Loucy (cell line): Measurements from ENCODE around the gene TRAF4.

Experiments
- H2AFZ ChIP-seq: fragments of 200-600 bp; sonication (generic); 2 replicates; pipeline ENCODE4 v1.6.0; 2016; ENCODE audit warnings: antibody characterized with exemption, mild to moderate bottlenecking, low read length, moderate library complexity
- H3F3A ChIP-seq: fragments of 200-600 bp; 2 replicates; pipeline ENCODE4 v1.6.0; 2016; ENCODE audit warnings: antibody characterized with exemption, low read depth, mild to moderate bottlenecking
- H3K27me3 ChIP-seq: fragments of 200-600 bp; sonication (generic); 2 replicates; pipeline ENCODE4 v1.6.1; 2014; ENCODE audit warnings: low read length, mild to moderate bottlenecking; ENCODE audit not compliant: insufficient read depth, poor library complexity, severe bottlenecking
- H3K36me3 ChIP-seq: fragments of 200-600 bp; sonication (generic); 2 replicates; pipeline ENCODE4 v1.6.1; 2016; ENCODE audit warnings: low read length; ENCODE audit not compliant: insufficient read depth
- H3K4me1 ChIP-seq: fragments of 200-600 bp; sonication (generic); 2 replicates; pipeline ENCODE4 v1.5.1; 2014; ENCODE audit warnings: low read length, mild to moderate bottlenecking; ENCODE audit not compliant: insufficient read depth, poor library complexity, severe bottlenecking
- H3K4me2 ChIP-seq: fragments of 200-600 bp; sonication (generic); 2 replicates; pipeline ENCODE4 v1.6.0; 2014; ENCODE audit warnings: antibody characterized with exemption, low read length, low read depth, mild to moderate bottlenecking; ENCODE audit not compliant: poor library complexity, severe bottlenecking
- H3K4me3 ChIP-seq: fragments of 200-600 bp; sonication (generic); 2 replicates; pipeline ENCODE4 v1.5.1; 2014; ENCODE audit warnings: low read length, mild to moderate bottlenecking, mixed read lengths; ENCODE audit not compliant: poor library complexity, severe bottlenecking
- H3K79me2 ChIP-seq: fragments of 200-600 bp; sonication (generic); 2 replicates; pipeline ENCODE4 v1.6.1; 2014; ENCODE audit warnings: low read length; ENCODE audit not compliant: insufficient read depth
- H3K9ac ChIP-seq: fragments of 200-600 bp; sonication (generic); 2 replicates; pipeline ENCODE4 v1.6.0; 2014; ENCODE audit warnings: mild to moderate bottlenecking, low read depth, low read length, moderate library complexity; ENCODE audit not compliant: poor library complexity, severe bottlenecking
- H3K9me2 ChIP-seq: fragments of 200-600 bp; sonication (generic); replicated peaks from 2 replicates; pipeline ENCODE4 v1.6.1; 2016; ENCODE audit warnings: low read depth, low read length, mixed read lengths
- H3K9me3 ChIP-seq: fragments of 200-600 bp; sonication (generic); 2 replicates; pipeline ENCODE4 v1.6.1; 2014; ENCODE audit warnings: mild to moderate bottlenecking, antibody characterized with exemption, low read length, low read depth; ENCODE audit not compliant: insufficient read depth
- H4K20me1 ChIP-seq: fragments of 200-600 bp; sonication (generic); 2 replicates; pipeline ENCODE4 v1.6.0; 2014; ENCODE audit warnings: antibody characterized with exemption, low read length, mild to moderate bottlenecking; ENCODE audit not compliant: insufficient read depth, poor library complexity, severe bottlenecking
- CTCF ChIP-seq: fragments of 200-600 bp; sonication (generic); conservative IDR thresholded peaks from 2 replicates; pipeline ENCODE4 v1.5.1; 2014; ENCODE audit warnings: mild to moderate bottlenecking, antibody characterized with exemption, low read length
- EZH2phosphoT487 ChIP-seq: fragments of 200-600 bp; IDR thresholded peaks from 2 replicates; pipeline ENCODE4 v1.6.1; 2018; ENCODE audit warnings: antibody characterized with exemption, mild to moderate bottlenecking, moderate library complexity, borderline replicate concordance

TRAF4 gene

GRCh38 chr17:28724500-28725165 is 19.2 kb upstream of the TRAF4 start:
- Histone ChIP-seq H4K20me1 (peaks cover 48% of the 10 kb centered on the region), H3F3A (peaks cover 25% of the 10 kb centered on the region), H3K4me1 (peaks cover 33% of the 10 kb centered on the region), H3K9me2 (no peaks in the 10 kb centered on the region), H3K36me3 (peaks cover 47% of the 10 kb centered on the region; the same call in 1 of the 2 replicates), H3K79me2 (peaks cover 39% of the 10 kb centered on the region), H3K27me3 (peaks cover 6% of the 10 kb centered on the region), H3K4me2 (no peak overlapping the region), H3K9ac (no peak overlapping the region), H3K4me3 (no peak overlapping the region), H3K9me3 (no peaks in the 10 kb centered on the region), H2AFZ (no peak overlapping the region)
- TF ChIP-seq EZH2phosphoT487 (no peak), CTCF (no peak)

- no peak overlapping the region for H2AFZ ChIP-seq
- H3K36me3 ChIP-seq: peaks cover 47% of the 10 kb centered on the region; the same call in 1 of the 2 replicates
- H3F3A ChIP-seq: peaks cover 25% of the 10 kb centered on the region
- TF ChIP-seq EZH2phosphoT487 (no peak), CTCF (no peak)
- peaks cover 33% of the 10 kb centered on the region for H3K4me1 ChIP-seq
- no peak overlapping the region for H3K4me3 ChIP-seq
- no peak overlapping the region for H3K9ac ChIP-seq
- peaks cover 45% of the 10 kb centered on the region for H4K20me1 ChIP-seq
- no peaks in the 10 kb centered on the region for H3K9me2 ChIP-seq
- no peak overlapping the region for H3K4me2 ChIP-seq
- H3K9me3 ChIP-seq: no peaks in the 10 kb centered on the region
- H3K27me3 ChIP-seq: peaks cover 4% of the 10 kb centered on the region
- H3K79me2 ChIP-seq: peaks cover 34% of the 10 kb centered on the region
Observed at GRCh38 chr17:28725166-28725659, 18.6 kb upstream of the TRAF4 start.

- Histone ChIP-seq H3K4me1 (peaks cover 33% of the 10 kb centered on the region), H4K20me1 (peaks cover 40% of the 10 kb centered on the region)
Observed at GRCh38 chr17:28725660-28726225, 18.1 kb upstream of the TRAF4 start.

More at GRCh38 chr17:28725660-28726225, 18.1 kb upstream of the TRAF4 start:
- Histone ChIP-seq H3K27me3 (no peaks in the 10 kb centered on the region), H3F3A (peaks cover 25% of the 10 kb centered on the region), H2AFZ (no peak overlapping the region), H3K9me2 (no peaks in the 10 kb centered on the region), H3K9ac (no peak overlapping the region), H3K79me2 (peaks cover 29% of the 10 kb centered on the region), H3K4me2 (no peak overlapping the region), H3K4me3 (no peak overlapping the region), H3K9me3 (no peaks in the 10 kb centered on the region), H3K36me3 (peaks cover 44% of the 10 kb centered on the region; the same call in 1 of the 2 replicates)
- TF ChIP-seq CTCF (no peak), EZH2phosphoT487 (no peak)
